Measurements from ENCODE around the gene PTPRF. TPM values are rescaled to one million over a fixed set of nuclear protein-coding genes. Genes with fewer than 3 reads are reported as not detected.

The PTPRF gene
- total RNA-seq, 2 experiments from 2014 or later = 3.8 to 4.5 TPM

DNA sequence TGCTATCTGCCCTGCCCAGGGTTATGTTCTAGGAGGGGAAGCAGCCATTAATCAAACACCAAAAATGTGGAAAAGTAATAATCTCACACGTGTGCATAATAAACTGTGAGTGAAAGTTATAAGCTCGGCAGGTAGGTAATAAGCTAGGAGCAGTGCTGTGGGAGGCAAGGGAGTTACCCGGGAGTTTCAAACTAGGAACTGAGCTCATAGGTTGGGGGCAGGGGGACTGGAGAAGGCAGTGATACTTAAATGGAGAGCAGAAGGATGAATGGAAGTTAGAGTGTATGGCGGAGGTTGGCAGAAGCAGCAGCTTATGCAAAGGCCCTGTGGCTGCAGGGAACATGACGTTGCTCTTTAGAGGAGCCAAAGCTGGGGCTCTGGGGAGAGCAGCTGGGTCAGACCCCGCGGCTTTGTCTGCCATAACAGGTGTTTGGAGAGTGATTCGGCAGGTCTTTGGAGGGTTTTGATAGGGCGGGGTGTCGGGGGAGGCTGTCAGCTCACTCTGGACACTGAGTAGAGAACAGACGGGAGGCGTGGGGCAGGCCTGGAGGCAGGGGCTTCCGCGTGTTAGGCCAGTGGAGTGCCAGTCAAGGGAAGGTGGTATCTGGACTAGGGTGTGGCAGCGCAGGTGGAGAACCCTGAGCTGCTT lies 20.0 kb downstream of the PTPRF start:
- Mint-ChIP-seq H3K4me3 (no peak overlapping the region), H3K27me3 (peaks cover 10% of the 10 kb centered on the region), H3K36me3 (ENCODE audit: low read depth) (no peaks in the 10 kb centered on the region), H3K27ac (no peak overlapping the region), H3K4me1 (ENCODE audit: low read depth) (peaks cover 3% of the 10 kb centered on the region), H3K9me3 (no peaks in the 10 kb centered on the region)
- no peak for ATAC-seq
- no peak for DNase-seq
- POLR2A ChIA-PET = interaction anchor here (1.4 kb wide), 1 partner anchor 15 kb away, joined by 4 read pairs; no protein-coding TSS in a partner anchor
- intact Hi-C loops (cut with micrococcal nuclease) = no loop called here
- TF ChIP-seq, protein P1, sequence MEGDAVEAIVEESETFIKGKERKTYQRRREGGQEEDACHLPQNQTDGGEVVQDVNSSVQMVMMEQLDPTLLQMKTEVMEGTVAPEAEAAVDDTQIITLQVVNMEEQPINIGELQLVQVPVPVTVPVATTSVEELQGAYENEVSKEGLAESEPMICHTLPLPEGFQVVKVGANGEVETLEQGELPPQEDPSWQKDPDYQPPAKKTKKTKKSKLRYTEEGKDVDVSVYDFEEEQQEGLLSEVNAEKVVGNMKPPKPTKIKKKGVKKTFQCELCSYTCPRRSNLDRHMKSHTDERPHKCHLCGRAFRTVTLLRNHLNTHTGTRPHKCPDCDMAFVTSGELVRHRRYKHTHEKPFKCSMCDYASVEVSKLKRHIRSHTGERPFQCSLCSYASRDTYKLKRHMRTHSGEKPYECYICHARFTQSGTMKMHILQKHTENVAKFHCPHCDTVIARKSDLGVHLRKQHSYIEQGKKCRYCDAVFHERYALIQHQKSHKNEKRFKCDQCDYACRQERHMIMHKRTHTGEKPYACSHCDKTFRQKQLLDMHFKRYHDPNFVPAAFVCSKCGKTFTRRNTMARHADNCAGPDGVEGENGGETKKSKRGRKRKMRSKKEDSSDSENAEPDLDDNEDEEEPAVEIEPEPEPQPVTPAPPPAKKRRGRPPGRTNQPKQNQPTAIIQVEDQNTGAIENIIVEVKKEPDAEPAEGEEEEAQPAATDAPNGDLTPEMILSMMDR (IDR thresholded peaks at IDR 0.05) = no peak
- CTCF ChIA-PET = interaction anchor here (1.7 kb wide), 1 partner anchor 21 kb away, joined by 8 read pairs; no protein-coding TSS in a partner anchor

DNA sequence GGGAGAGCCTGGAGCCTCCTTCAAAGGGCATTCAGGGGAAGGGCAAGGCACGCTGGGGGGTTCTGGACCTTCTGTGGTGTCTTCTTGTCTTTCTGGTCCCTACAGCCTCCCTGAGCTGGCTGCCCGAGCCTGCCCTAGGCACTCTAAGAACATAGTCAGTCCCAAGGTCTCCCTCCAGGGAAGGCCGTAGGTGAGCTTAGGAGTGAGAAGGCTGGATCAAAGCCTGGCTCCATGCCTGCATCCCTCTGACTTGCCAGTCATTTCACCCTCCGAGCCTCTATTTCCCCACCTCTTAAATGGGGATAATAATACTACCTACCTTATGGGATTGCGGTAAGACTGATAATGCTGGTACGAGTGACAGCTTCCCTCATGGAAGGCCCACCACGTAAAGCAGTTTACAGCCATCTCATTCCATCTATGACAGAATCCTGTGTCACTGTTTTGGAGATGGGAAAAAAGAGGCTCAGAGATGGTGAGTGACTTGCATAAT lies 20.8 kb downstream of the PTPRF start:
- intact Hi-C loops (cut with micrococcal nuclease) = no loop called here
- Mint-ChIP-seq H3K27me3 (peaks cover 10% of the 10 kb centered on the region), H3K4me3 (no peak overlapping the region), H3K9me3 (no peaks in the 10 kb centered on the region), H3K36me3 (ENCODE audit: low read depth) (no peaks in the 10 kb centered on the region), H3K27ac (no peak overlapping the region), H3K4me1 (ENCODE audit: low read depth) (peaks cover 3% of the 10 kb centered on the region)
- TF ChIP-seq, protein P1 (IDR thresholded peaks at IDR 0.05) = no peak
- DNase-seq (no peak), ATAC-seq (no peak)
- ChIA-PET CTCF (interaction anchor here (1.7 kb wide), 1 partner anchor 22 kb away, joined by 8 read pairs; no protein-coding TSS in a partner anchor), POLR2A (interaction anchor here (0.7 kb wide), 1 partner anchor 17 kb away, joined by 3 read pairs; no protein-coding TSS in a partner anchor)

DNA sequence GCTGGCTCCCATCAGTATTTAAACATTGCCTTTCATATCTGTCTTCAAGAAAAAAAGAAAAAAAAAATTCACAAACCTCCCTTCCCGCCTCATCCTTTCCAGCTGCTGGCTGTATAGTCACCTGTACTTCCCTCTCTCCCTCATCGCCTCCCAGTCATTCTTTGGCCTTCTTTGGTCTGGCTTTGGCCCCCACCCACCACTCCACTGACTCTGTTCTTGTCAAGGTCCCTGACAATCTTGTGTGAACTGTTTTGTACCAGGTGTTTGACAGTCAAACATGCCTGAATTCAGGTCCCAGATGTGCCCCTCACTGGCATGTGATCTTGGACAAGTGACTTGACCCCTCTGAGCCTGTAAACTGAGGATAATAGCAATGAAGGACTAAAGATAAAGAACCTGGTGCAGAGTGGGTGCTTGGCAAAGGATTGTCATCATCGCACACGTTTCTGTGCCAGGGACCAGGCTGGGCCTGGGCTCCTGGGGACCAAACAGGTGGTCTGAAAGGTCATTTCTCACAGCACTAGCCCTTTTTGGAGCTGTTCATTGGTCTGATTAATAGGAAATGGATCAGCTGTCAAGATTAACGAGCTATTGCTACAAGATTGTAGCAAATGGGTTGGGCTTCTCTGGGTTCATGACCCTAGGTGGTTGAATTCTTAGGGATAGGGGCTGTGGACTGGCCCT lies 21.5 kb downstream of the PTPRF start:
- Mint-ChIP-seq H3K4me1 (ENCODE audit: low read depth) (peaks cover 3% of the 10 kb centered on the region), H3K27me3 (peaks cover 10% of the 10 kb centered on the region), H3K27ac (no peak overlapping the region), H3K4me3 (no peak overlapping the region), H3K36me3 (ENCODE audit: low read depth) (no peaks in the 10 kb centered on the region), H3K9me3 (no peaks in the 10 kb centered on the region)
- ATAC-seq (no peak), DNase-seq (no peak)
- CTCF ChIA-PET = interaction anchor here (0.7 to 1.7 kb wide), 3 partner anchors 8 to 325 kb away, joined by 3 to 8 read pairs (median 3); no protein-coding TSS in a partner anchor
- intact Hi-C loops (cut with micrococcal nuclease) = no loop called here
- POLR2A ChIA-PET = interaction anchor here (1.1 kb wide), 1 partner anchor 13 kb away, joined by 4 read pairs; no protein-coding TSS in a partner anchor
- TF ChIP-seq, protein P1 (IDR thresholded peaks at IDR 0.05) = no peak

DNA sequence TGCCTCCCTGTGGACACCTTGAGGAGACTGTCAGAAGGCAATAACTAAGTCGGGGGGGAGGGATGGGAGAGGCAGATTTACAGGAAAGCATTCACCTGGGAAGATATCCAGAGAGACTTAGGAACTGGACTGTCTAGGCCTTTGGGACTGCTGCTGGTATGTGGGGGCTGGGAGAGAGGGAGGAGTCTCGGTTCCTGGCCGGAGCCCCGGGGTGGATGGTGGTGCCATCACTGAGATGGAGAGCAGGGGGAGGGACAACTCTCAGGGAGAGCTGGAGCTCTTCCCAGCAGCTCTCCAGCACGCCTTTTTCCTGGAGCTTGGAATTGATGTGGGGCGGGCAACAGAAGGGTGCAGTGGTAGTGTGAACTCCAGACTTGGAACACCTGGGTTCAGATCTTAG lies 22.1 kb downstream of the PTPRF start:
- Mint-ChIP-seq H3K36me3 (ENCODE audit: low read depth) (no peaks in the 10 kb centered on the region), H3K27me3 (peaks cover 10% of the 10 kb centered on the region), H3K9me3 (no peaks in the 10 kb centered on the region), H3K4me3 (no peak overlapping the region), H3K27ac (no peak overlapping the region), H3K4me1 (ENCODE audit: low read depth) (peaks cover 3% of the 10 kb centered on the region)
- TF ChIP-seq, protein P1 (IDR thresholded peaks at IDR 0.05) = no peak
- ATAC-seq = no peak
- intact Hi-C loops (cut with micrococcal nuclease) = no loop called here
- POLR2A ChIA-PET = interaction anchor here (1.1 kb wide), 1 partner anchor 12 kb away, joined by 4 read pairs; no protein-coding TSS in a partner anchor
- CTCF ChIA-PET = interaction anchor here (0.9 kb wide), 1 partner anchor 9 kb away, joined by 3 read pairs; no protein-coding TSS in a partner anchor
- no peak for DNase-seq
